BJ (cell line): ENCODE measurements around the gene TSPAN18. TPM values are rescaled to one million over a fixed set of nuclear protein-coding genes. Genes with fewer than 3 reads are reported as not detected.

Experiments used
- CTCF ChIA-PET: fragments of 350-600 bp; formaldehyde crosslinking; extraction: SDS; loops from one replicate; lab custom pipeline; 2021; ENCODE audit warnings: antibody characterized with exemption, inconsistent platforms; lab: Yijun Ruan, JAX
- POLR2A ChIA-PET: fragments of 300-600 bp; sonication (Branson Sonifier 250); formaldehyde crosslinking; extraction: SDS; loops from one replicate; lab custom pipeline; 2021; ENCODE audit warnings: antibody characterized with exemption; lab: Charles Lee
- DNase-seq: peaks from one replicate; pipeline ENCODE4 v3.0.0-alpha.2; 2011; ENCODE audit warnings: low read depth
- H3K27me3 ChIP-seq: 2 replicates; pipeline ENCODE4 v1.6.0; 2011; ENCODE audit warnings: low read length; ENCODE audit not compliant: control insufficient read depth, insufficient read depth
- H3K36me3 ChIP-seq: 2 replicates; pipeline ENCODE4 v1.5.1; 2011; ENCODE audit warnings: low read length; ENCODE audit not compliant: control insufficient read depth, insufficient read depth
- H3K4me3 ChIP-seq: 2 replicates; pipeline ENCODE4 v1.5.1; 2011; ENCODE audit warnings: low read depth, mild to moderate bottlenecking, control low read depth, low read length
- CTCF ChIP-seq: IDR thresholded peaks from 2 replicates; pipeline ENCODE4 v1.5.1; 2011; ENCODE audit warnings: low read depth, mild to moderate bottlenecking, control low read depth, inconsistent platforms, low read length, moderate library complexity; ENCODE audit not compliant: insufficient read depth
- polyA plus RNA-seq: library from polyadenylated mRNA; depleted of rRNA; stranded (reverse); fragments of >200 nt; gene quantifications from 2 replicates; pipeline ENCODE4 v1.2.3, GENCODE V29; 2011

TSPAN18 gene
- polyA plus RNA-seq, 1 experiment, result 0.55 TPM

GRCh38 chr11:44784851-44785250 is 58.1 kb downstream of the TSPAN18 start:
- POLR2A ChIA-PET, result no interaction called here
- TF ChIP-seq CTCF, result no peak
- Histone ChIP-seq H3K4me3 (no peak overlapping the region), H3K36me3 (no peaks in the 10 kb centered on the region), H3K27me3 (peaks cover 19% of the 10 kb centered on the region)
- no peak for DNase-seq
- CTCF ChIA-PET, result interaction anchor here (1.2 to 2.4 kb wide), 2 partner anchors 9 kb away, joined by 4 to 14 read pairs; no protein-coding TSS in a partner anchor

DNA sequence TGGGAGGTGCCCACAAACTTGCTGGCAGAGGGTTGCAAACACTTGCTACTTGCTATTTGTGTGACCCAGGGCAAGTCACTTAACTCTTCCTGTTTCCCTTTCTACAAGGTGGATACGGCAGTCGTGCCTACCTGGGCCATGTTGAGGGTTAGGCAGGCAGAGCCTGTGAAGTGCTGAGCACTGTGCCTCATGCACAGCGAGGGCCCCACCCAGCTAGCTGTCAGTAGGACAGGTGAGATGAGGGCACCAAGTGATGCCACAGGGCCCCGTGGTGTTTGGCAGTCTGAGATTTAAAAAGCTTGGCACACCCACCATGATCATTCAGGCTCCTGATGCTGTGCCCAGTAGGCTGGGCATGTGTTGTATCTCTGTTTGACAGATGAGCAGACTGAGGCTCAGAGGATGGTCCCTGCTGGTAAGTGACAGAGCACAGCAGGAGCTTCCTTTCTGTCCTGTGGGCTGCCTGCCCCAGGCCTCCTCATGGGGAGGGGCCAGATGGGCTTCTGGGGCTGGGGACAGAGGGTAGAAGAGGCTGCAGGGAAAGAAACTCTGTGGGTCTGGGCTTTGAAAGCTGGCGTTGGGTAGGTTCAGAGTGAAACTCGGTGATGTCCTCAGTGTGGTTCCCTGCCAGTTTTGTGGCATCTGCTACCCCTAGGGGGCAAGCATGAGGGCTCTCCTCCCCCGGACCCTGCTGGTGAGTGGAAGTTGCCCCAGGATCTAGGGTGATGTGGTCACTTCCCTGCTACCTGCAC is 59.3 kb downstream of the TSPAN18 start:
- Histone ChIP-seq H3K27me3 (peaks cover 19% of the 10 kb centered on the region), H3K36me3 (no peaks in the 10 kb centered on the region), H3K4me3 (no peak overlapping the region)
- no peak for DNase-seq
- POLR2A ChIA-PET, result no interaction called here
- CTCF ChIA-PET, result interaction anchor here (2.4 kb wide), 1 partner anchor 10 kb away, joined by 14 read pairs; no protein-coding TSS in a partner anchor
- 0 out of 2 replicates have a peak, but pooled peaks have one; percentile 8 for TF ChIP-seq CTCF

- no peak overlapping the region for H3K4me3 ChIP-seq
- TF ChIP-seq CTCF, result no peak
These were observed 60.3 kb downstream of the TSPAN18 start for GRCh38 chr11:44787070-44787469.

DNA sequence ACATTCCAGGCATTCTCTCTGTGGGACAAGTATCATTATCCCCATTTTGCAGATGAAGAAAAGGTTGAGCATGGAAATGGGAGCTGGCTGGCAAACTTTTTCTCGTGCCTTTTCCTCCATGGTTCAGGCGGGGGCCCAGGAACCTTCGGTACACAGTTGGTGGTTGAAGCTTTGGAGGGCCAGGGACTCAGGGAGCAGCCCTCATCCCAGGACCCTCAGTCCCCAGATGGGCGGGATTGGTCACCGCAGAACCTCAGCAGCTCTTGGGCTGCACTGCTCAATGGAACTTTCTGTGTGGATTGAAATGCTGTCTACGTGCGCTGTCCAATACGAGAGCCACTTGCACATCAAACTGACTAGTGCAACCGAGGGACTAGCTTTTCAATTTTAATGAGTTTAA is 61.2 kb downstream of the TSPAN18 start:
- POLR2A ChIA-PET, result no interaction called here
- TF ChIP-seq CTCF, result no peak

More at GRCh38 chr11:44787070-44787469, 60.3 kb downstream of the TSPAN18 start:
- ChIA-PET POLR2A (no interaction called here), CTCF (interaction anchor here (2.4 kb wide), 1 partner anchor 11 kb away, joined by 14 read pairs; no protein-coding TSS in a partner anchor)
- peaks cover 23% of the 10 kb centered on the region for H3K27me3 ChIP-seq
- DNase-seq, result no peak
- H3K36me3 ChIP-seq, result no peaks in the 10 kb centered on the region

GRCh38 chr11:44788536-44789261 is 61.9 kb downstream of the TSPAN18 start:
- Histone ChIP-seq H3K36me3 (no peaks in the 10 kb centered on the region), H3K4me3 (no peak overlapping the region), H3K27me3 (peaks cover 23% of the 10 kb centered on the region)
- ChIA-PET POLR2A (no interaction called here), CTCF (interaction anchor here (0.6 to 2.9 kb wide), 6 partner anchors 13 to 167 kb away, joined by 3 to 11 read pairs (median 4); no protein-coding TSS in a partner anchor)
- TF ChIP-seq CTCF, result no peak
- DNase-seq, result no peak

More for the DNA sequence above, 61.2 kb downstream of the TSPAN18 start:
- no peaks in the 10 kb centered on the region for H3K36me3 ChIP-seq
- CTCF ChIA-PET, result interaction anchor here (1.4 to 2.9 kb wide), 3 partner anchors 12 to 167 kb away, joined by 4 to 11 read pairs (median 4); no protein-coding TSS in a partner anchor
- no peak overlapping the region for H3K4me3 ChIP-seq
- peaks cover 23% of the 10 kb centered on the region for H3K27me3 ChIP-seq
- no peak for DNase-seq
